ENCODE measurements around the gene PSMB2. TPM values are rescaled to one million over a fixed set of nuclear protein-coding genes. Genes with fewer than 3 reads are reported as not detected.

The PSMB2 gene
- total RNA-seq, 1 experiment from 2014 or later: 86.0 TPM

- H2AK5ac ChIP-seq (ENCODE audit: insufficient read length, low read length): no peak overlapping the region
- no peak overlapping the region for H2BK5ac ChIP-seq (ENCODE audit: insufficient read length, low read length)
- no peak overlapping the region for H3K27ac Mint-ChIP-seq
- no peak overlapping the region for H4K5ac ChIP-seq (ENCODE audit: insufficient read length, low read depth, low read length)
- no peak overlapping the region for H3K4me2 ChIP-seq (ENCODE audit: insufficient read depth, insufficient read length, low read length)
- H2BK12ac ChIP-seq (ENCODE audit: insufficient read length, low read depth, low read length): no peak overlapping the region
- H3K18ac ChIP-seq (ENCODE audit: insufficient read length, low read depth, low read length): no peak overlapping the region
- no peak overlapping the region for H3K4ac ChIP-seq (ENCODE audit: low read depth, low read length)
- no peak overlapping the region for H2BK120ac ChIP-seq (ENCODE audit: low read depth, low read length, poor library complexity, severe bottlenecking)
- H3K23ac ChIP-seq (ENCODE audit: insufficient read length, low read depth, low read length): no peak overlapping the region
- H3K27ac ChIP-seq (ENCODE audit: insufficient read length, low read depth, low read length): no peak overlapping the region
- no peaks in the 10 kb centered on the region for H3K9me3 ChIP-seq (ENCODE audit: control insufficient read depth, low read depth, low read length)
- H3T11ph ChIP-seq (ENCODE audit: low read length): no peak overlapping the region
- H2BK20ac ChIP-seq (ENCODE audit: low read depth, low read length, poor library complexity, severe bottlenecking): no peak overlapping the region
- no peaks in the 10 kb centered on the region for H3K79me2 ChIP-seq (ENCODE audit: insufficient read depth, low read length)
- no peaks in the 10 kb centered on the region for H3K79me1 ChIP-seq (ENCODE audit: insufficient read depth, low read depth, low read length, poor library complexity, severe bottlenecking)
- no peak overlapping the region for H3K9ac ChIP-seq (ENCODE audit: extremely low read depth, insufficient read length, low read length)
- H2BK15ac ChIP-seq (ENCODE audit: low read depth, low read length): no peak overlapping the region
- WGBS (ENCODE audit: extremely low coverage, insufficient read length, low lambda C conversion rate): no CpG with 5 or more reads among the region's 4 CpGs
- H3K4me1 Mint-ChIP-seq: no peaks in the 10 kb centered on the region
- H3K9me3 Mint-ChIP-seq: no peaks in the 10 kb centered on the region; a peak in 2 of 5 replicates
- H3K14ac ChIP-seq (ENCODE audit: insufficient read depth, low read length): no peak overlapping the region
- peaks cover 27% of the 10 kb centered on the region for H3K27me3 Mint-ChIP-seq (ENCODE audit: low read depth)
- H3K36me3 Mint-ChIP-seq (ENCODE audit: insufficient read depth in 1 of 3, low read depth in 3 of 3): no peaks in the 10 kb centered on the region
- H3K27me3 ChIP-seq (ENCODE audit: insufficient read depth, low read length): no peaks in the 10 kb centered on the region
- no peak for DNase-seq
- H4K20me1 ChIP-seq (ENCODE audit: control insufficient read depth, insufficient read depth, insufficient read length): no peaks in the 10 kb centered on the region
- H3K4me1 ChIP-seq (ENCODE audit: insufficient read depth, low read length): no peaks in the 10 kb centered on the region
- no peak overlapping the region for H3K56ac ChIP-seq (ENCODE audit: insufficient read length, low read depth, low read length)
- H4K8ac ChIP-seq (replicated peaks; ENCODE audit: insufficient read length, low read depth, low read length): no peak overlapping the region
- TF ChIP-seq CTCF (conservative IDR thresholded peaks at IDR 0.05): no peak
- no peak overlapping the region for H2AFZ ChIP-seq (ENCODE audit: low read length)
- no peak overlapping the region for H3K4me3 Mint-ChIP-seq
- H4K91ac ChIP-seq (ENCODE audit: insufficient read length, low read depth, low read length): no peak overlapping the region
- no peaks in the 10 kb centered on the region for H3K23me2 ChIP-seq (ENCODE audit: insufficient read length, low read depth, low read length, poor library complexity, severe bottlenecking)
Measured at GRCh38 chr1:35656863-35657232, 15.5 kb upstream of the PSMB2 start.

Measured in H9 (cell line).